Transverse colon (tissue), 4 donors: Measurements from ENCODE around the gene RAB27B. TPM values are rescaled to one million over a fixed set of nuclear protein-coding genes. Genes with fewer than 3 reads are reported as not detected.

Experiments used
- DNase-seq: peaks from one replicate; pipeline ENCODE4 v3.0.0-alpha.2; 2019
- H3K27ac ChIP-seq, 4 donors: fragments of 200-600 bp; sonication (generic); 2 replicates each; pipeline ENCODE4 v1.5.1; 2016 to 2018; ENCODE audit warnings: inconsistent platforms in 4 of 4
- H3K27me3 ChIP-seq: fragments of 200-600 bp; sonication (generic); 2 replicates; pipeline ENCODE4 v1.5.1; 2017; ENCODE audit warnings: inconsistent platforms
- H3K36me3 ChIP-seq, 4 donors: fragments of 200-600 bp; sonication (generic); 2 replicates each; pipeline ENCODE4 v1.5.1; 2017 to 2019; ENCODE audit warnings: inconsistent platforms in 4 of 4
- H3K4me1 ChIP-seq, 4 donors: fragments of 200-600 bp; sonication (generic); 2 replicates each; pipeline ENCODE4 v1.5.1; 2017 to 2020; ENCODE audit warnings: inconsistent platforms in 4 of 4
- H3K4me3 ChIP-seq, 4 donors: fragments of 200-600 bp; sonication (generic); 1 replicate in 1 of 4; 2 replicates in 3 of 4; pipeline versions ENCODE4 v1.5.1 to v1.6.1; 2017 to 2019; ENCODE audit warnings: inconsistent platforms in 4 of 4
- H3K9me3 ChIP-seq, 2 donors: fragments of 200-600 bp; sonication (generic); 2 replicates each; pipeline ENCODE4 v1.5.1; 2017 to 2019; ENCODE audit warnings: inconsistent platforms in 2 of 2
- EP300 ChIP-seq: sonication (generic); formaldehyde crosslinking; IDR thresholded peaks from one replicate; pipeline ENCODE4 v1.6.1; 2017; ENCODE audit warnings: antibody characterized with exemption, low read depth
- POLR2A ChIP-seq: fragments of 450-650 bp; IDR thresholded peaks from one replicate; pipeline ENCODE4 v1.6.1; 2016; ENCODE audit warnings: antibody characterized with exemption, mild to moderate bottlenecking, moderate library complexity
- POLR2AphosphoS5 ChIP-seq, 3 donors: sonication (generic); formaldehyde crosslinking; IDR thresholded peaks; one replicate each; pipeline ENCODE4 v1.6.1; 2016; ENCODE audit warnings: antibody characterized with exemption in 3 of 3
- WGBS, 2 donors: methylation state at CpG; one replicate each; pipeline ENCODE4 v1.1.5; 2018; ENCODE audit warnings: low coverage in 1 of 2; 5-methylcytosine and 5-hydroxymethylcytosine counted together
- in situ Hi-C, 4 donors: fragments of 200-750 bp; cut with MboI; loops; one replicate each; pipeline versions ENCODE4 v1.15.0 to v1.15.1; 2017; ENCODE audit warnings: low sequenced_read_pairs in 3 of 4, low pct_ligation_motif_present in 1 of 4, low pct_unique_long_range_greater_than_20kb in 1 of 4
- intact Hi-C: fragments of 100-400 bp; cut with DNase I; formaldehyde crosslinking; loops from one replicate; pipeline ENCODE4 v1.15.1; 2023; ENCODE audit warnings: low total_unique reads
- total RNA-seq, 4 donors: library from RNA; depleted of rRNA; stranded (reverse); fragments of >200 nt; gene quantifications; one replicate each; pipeline ENCODE4 v1.1.0, GENCODE V29; 2016
- TF ChIP-seq, protein P1 (sequence below), 5 experiments: fragments of 200-600 bp in 3 of 5; fragments of 450-650 bp in 2 of 5; sonication (generic) in 3 of 5; IDR thresholded peaks; 1 replicate in 2 of 5; 2 replicates in 3 of 5; pipeline ENCODE4 v1.5.1; 2016 to 2017; ENCODE audit warnings: antibody characterized with exemption in 5 of 5, inconsistent platforms in 3 of 5, mild to moderate bottlenecking in 2 of 5, moderate library complexity in 1 of 5

Gene RAB27B
- total RNA-seq, 4 donors from 2014 or later = 1.2 to 6.0 (median 3.5) TPM

DNA sequence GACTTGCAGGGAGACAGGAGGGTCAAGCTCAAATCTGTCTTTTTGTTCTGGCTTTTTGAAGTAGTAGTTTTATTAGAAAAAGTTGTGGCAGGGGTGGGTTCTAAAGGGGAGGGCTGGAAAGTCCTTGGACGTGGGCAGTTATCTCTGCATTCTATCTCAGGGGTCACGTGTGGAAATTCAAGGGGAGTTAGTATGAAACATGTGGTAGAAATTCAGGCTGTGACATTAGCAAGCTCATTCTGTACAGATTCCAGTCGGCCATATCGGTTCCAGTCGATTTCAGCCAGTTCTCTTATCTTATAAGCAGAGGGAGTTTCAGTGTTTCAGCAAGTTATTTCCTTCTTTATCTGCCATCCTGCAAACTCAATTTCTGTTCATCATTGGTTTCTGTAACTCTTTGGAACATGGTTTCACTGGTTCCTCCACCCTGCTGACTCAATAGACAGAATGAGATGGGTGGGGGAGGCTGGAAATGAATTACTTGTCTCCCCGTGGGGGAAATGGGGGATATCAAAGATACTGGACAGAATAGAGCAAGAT is 53.0 kb downstream of the RAB27B start:
- in situ Hi-C loops (no loop called here), intact Hi-C loops (no loop called here)
- Histone ChIP-seq H3K9me3 (no peaks in the 10 kb centered on the region), H3K36me3 (no peaks in the 10 kb centered on the region), H3K4me3 (no peak overlapping the region), H3K27me3 (no peaks in the 10 kb centered on the region), H3K4me1 (no peaks in the 10 kb centered on the region), H3K27ac (no peak overlapping the region)
- DNase-seq = no peak
- WGBS, 2 donors = 87 to 88% methylated on average over 4 to 6 of the region's 6 CpGs
- TF ChIP-seq EP300 (no peak), POLR2AphosphoS5 (IDR thresholded peaks at IDR 0.05) (no peak), POLR2A (no peak)
- TF ChIP-seq, protein P1, sequence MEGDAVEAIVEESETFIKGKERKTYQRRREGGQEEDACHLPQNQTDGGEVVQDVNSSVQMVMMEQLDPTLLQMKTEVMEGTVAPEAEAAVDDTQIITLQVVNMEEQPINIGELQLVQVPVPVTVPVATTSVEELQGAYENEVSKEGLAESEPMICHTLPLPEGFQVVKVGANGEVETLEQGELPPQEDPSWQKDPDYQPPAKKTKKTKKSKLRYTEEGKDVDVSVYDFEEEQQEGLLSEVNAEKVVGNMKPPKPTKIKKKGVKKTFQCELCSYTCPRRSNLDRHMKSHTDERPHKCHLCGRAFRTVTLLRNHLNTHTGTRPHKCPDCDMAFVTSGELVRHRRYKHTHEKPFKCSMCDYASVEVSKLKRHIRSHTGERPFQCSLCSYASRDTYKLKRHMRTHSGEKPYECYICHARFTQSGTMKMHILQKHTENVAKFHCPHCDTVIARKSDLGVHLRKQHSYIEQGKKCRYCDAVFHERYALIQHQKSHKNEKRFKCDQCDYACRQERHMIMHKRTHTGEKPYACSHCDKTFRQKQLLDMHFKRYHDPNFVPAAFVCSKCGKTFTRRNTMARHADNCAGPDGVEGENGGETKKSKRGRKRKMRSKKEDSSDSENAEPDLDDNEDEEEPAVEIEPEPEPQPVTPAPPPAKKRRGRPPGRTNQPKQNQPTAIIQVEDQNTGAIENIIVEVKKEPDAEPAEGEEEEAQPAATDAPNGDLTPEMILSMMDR (IDR thresholded peaks at IDR 0.05) = no peak

DNA sequence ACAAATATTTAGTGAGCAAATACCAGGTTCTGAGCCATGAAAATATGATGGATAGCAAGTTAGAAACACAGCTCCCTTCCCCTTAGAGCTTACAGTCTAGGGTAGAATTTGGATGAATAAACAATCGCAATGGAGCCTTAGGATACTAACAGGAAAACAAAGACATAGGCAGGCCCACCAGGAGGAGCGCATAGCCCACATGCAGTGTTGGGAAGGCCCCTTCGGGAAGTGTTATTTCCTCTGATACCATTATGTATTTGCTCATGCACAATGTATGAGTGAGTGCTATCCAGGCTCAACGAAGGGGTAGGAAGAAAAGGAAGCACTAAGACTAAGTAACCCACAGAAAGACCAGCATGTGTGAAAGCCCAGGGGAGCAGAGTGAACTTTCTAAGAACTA is 54.0 kb downstream of the RAB27B start:
- no peak overlapping the region for H3K4me3 ChIP-seq
- no peaks in the 10 kb centered on the region for H3K36me3 ChIP-seq
- no peaks in the 10 kb centered on the region for H3K9me3 ChIP-seq
- DNase-seq = no peak
- TF ChIP-seq, protein P1 (IDR thresholded peaks at IDR 0.05) = no peak
- TF ChIP-seq POLR2A = no peak
- no peak for TF ChIP-seq POLR2AphosphoS5 (IDR thresholded peaks at IDR 0.05)
- TF ChIP-seq EP300 = no peak
- H3K27ac ChIP-seq = no peak overlapping the region
- WGBS, 2 donors = 81 to 90% methylated on average over 4 of the region's 4 CpGs
- H3K27me3 ChIP-seq = no peaks in the 10 kb centered on the region
- intact Hi-C loops (no loop called here), in situ Hi-C loops (no loop called here)
- H3K4me1 ChIP-seq = no peaks in the 10 kb centered on the region

DNA sequence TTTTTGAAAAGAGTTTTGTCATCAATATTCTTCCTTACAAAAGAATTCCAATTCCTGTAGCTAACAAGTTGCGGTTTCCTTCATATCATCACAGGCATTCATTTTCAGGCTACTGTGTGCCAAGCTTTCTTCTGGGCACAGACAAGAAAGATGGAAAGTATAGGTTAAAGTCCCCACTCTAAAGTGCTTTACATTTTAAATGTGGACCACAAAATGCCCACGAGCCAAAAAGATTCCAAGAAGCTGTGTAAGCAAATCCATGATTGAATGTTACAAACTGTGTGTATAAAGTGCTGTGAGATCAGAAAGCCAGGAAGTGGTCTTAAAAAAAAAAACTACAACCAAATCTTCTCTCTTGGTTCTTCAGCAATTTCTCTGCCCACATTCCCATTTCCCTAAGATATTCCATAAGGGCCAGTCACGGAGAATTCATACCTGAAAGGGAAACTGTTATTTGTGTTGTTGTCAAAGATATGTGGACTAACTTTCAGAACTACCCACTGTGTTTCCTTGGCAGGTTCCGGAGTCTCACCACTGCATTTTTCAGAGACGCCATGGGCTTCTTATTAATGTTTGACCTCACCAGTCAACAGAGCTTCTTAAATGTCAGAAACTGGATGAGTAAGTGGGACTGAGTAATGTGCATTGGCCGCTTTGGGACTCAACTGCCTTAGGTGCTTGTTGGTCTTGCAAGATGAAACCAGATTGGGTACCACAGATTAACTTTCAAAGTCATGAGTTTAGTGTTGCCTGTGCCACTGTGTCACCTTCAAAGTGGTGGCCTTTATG is 55.7 kb downstream of the RAB27B start:
- Histone ChIP-seq H3K36me3 (no peaks in the 10 kb centered on the region), H3K27me3 (no peaks in the 10 kb centered on the region), H3K27ac (no peak overlapping the region), H3K4me1 (no peaks in the 10 kb centered on the region), H3K9me3 (no peaks in the 10 kb centered on the region), H3K4me3 (no peak overlapping the region)
- intact Hi-C loops = no loop called here
- DNase-seq = no peak
- in situ Hi-C loops = no loop called here
- TF ChIP-seq, protein P1 (IDR thresholded peaks at IDR 0.05) = no peak
- TF ChIP-seq POLR2A (no peak), POLR2AphosphoS5 (IDR thresholded peaks at IDR 0.05) (no peak), EP300 (no peak)
- 86 to 88% methylated on average over 5 to 6 of the region's 6 CpGs for WGBS, 2 donors

- no peak for TF ChIP-seq POLR2A
- TF ChIP-seq, protein P1 (IDR thresholded peaks at IDR 0.05) = no peak
- no peak for TF ChIP-seq EP300
- no peak for TF ChIP-seq POLR2AphosphoS5 (IDR thresholded peaks at IDR 0.05)
- 84 to 85% methylated on average over 2 of the region's 2 CpGs for WGBS, 2 donors
- intact Hi-C loops = no loop called here
Observed at GRCh38 chr18:54888378-54888777, 60.1 kb downstream of the RAB27B start.

More at GRCh38 chr18:54888378-54888777, 60.1 kb downstream of the RAB27B start:
- no peaks in the 10 kb centered on the region for H3K9me3 ChIP-seq
- no peaks in the 10 kb centered on the region for H3K27me3 ChIP-seq
- no peak overlapping the region for H3K4me3 ChIP-seq
- in situ Hi-C loops = no loop called here
- no peak overlapping the region for H3K27ac ChIP-seq
- H3K4me1 ChIP-seq = no peaks in the 10 kb centered on the region
- no peak for DNase-seq
- no peaks in the 10 kb centered on the region for H3K36me3 ChIP-seq
